ENCODE measurements around the gene LCOR.
"Not testable (repeated sequence)": the region's sequence is repeated elsewhere in the genome, so short reads cannot be mapped to it uniquely, and the experiment has no call there.

LCOR gene

DNA sequence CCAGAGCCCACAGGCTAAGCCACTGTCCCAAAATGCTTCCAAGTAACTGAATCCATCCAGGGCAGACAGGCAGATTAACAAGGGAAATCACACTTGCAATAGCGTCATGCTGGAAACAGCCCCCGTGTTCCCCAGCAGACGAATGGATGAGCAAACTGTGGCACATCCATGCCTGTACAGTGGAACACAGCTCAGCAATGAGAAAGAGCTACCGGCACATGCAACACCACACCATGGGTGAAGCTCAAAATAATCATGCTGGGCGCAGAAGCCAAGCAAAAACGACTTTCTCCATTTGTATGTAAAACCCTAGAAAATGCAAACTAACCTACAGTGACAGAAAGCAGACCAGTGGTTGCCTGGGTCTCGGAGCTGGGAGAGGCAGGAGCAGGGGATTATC, 200.5 kb downstream of the LCOR start:
- DNase-seq (ENCODE audit: low read depth) = no peak

DNA sequence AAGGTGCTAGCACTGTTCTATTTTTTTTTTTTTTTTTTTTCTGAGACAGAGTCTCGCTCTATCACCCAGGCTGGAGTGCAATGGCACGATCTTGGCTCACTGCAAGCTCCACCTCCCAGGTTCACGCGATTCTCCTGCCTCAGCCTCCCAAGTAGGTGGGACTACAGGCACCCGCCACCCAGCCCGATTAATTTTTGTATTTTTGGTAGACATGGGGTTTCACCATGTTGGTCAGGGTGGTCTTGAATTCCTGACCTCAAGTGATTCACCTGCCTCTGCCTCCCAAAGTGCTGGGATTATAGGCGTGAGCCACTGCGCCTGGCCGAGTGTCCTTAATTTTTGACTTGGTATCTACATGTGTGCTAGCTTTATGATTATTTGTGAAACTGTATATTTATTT, 201.7 kb downstream of the LCOR start:
- not testable (repeated sequence) for DNase-seq (ENCODE audit: low read depth)

DNA sequence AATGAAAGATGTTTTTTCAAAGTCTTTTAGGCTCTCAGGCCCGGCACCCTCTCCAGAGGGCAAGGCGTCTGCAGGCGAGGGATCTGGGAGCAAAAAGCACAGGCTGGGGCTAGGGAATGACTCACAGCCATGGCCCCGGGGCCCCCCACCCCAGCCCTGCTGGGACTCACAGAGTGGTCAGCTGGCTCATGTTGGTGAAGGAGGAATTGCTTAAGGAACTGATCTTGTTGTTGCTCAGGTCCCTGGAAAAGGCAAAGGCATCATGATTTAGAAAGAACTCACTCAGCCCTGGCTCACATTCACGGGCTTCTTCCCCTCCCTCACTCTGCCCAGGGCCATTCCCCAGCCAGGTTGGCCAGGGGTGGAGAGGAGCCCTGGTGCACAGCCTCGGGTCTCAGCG, 202.2 kb downstream of the LCOR start:
- no peak for DNase-seq (ENCODE audit: low read depth)

DNA sequence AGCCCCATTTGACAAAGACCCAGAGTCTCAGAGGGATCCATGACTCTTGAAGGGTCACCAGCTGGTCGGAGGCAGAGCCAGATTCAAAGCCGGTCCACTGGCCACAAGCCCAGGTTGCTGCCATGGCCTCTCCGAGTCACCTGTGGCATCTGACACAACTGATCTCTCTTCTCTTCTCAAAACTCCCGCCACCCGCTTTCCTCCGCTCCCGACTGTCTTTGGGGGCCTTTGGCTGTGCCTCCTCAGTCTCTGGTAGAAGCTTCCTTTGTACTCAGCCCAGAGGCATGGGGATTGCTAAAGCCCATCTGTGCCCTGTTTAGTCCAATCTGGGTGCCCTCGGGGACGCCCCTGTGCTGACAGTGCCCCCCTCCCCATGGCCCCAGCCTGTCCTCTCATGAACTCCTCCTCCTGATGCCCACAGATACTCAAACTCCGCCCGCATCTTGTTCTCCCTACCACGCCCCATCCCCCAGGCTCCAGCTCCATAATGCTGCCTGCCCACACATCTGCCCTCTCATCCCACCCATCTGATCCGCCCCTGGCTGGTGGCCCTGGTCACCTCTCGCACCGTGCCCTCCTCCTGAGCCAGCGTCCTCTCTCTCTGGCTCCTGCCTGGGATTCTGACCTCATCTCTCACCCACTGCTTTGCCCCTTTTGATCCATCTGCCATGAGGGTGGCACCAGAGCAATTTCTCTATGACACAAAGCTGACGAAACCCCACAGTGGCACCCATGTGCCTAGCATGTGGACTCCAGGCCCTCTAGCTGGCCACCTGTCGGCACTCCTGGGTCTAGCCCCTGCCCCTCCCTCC, 203.1 kb downstream of the LCOR start:
- DNase-seq (ENCODE audit: low read depth) = no peak

DNA sequence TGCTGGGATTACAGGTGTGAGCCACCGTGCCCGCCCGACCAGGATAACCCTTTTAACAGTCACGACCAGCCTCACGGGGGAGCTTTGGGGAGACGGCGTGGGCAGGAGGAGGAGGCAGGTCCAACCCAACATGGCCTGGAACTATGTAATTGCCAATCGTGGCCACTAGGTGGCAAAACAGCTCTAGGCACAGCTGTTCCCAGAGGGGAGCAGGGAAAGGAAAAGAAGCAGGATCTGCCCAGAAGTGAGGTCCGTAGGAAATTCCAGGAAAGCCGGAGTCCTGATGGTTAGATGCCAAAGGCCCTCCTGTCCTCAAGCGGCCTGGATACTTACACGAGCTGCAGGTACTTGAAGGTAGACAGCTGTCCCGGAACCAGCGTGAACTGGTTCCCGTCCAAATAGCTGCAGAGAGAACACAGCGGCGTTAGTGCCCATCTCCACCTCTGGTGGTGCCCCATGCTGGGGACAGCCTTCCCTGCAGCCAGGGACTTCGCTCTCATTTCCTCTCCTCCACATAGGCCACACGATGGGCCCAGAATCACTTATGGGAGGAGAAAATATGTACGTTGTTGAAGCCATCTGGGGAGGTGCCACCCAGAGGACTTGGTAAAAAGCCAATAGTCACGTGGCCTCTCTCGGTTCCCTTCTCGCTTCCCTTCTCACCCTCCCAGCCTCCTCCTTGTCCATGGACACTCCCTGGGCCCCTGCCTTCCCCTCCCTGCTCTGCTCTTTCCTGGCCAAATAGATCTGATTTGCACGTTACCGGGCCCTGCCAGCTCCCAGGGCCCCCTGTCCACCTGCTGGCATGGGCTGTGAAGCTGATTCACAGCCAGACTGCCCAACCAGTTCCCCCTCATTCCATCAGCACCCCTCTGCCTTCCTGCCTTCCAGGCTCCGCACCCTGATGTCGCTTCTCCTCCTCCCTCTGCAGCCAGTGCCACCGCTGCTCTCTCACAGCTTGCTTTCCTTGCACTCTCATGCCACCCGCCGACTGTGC, 205.6 kb downstream of the LCOR start:
- DNase-seq (ENCODE audit: low read depth) = peak; percentile 40

DNA sequence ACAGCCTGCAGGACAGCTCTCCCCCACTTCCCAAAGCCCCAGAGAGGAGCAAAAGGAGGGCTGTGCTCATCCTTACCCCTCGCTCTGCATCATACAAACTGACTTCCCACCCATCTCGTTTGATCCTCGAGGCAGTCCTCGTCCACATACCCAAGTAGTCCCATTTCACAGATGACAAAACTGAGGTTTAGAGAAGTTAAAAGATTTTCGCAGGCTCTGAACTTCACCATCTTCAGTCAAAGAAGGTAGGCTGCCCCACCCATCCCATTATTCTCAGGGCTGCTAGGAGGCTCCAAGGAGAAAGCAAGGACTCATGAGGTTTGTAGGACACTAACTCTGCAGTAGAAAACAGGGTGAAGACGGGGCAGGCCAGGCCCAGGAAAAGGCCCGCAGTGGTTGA, 206.6 kb downstream of the LCOR start:
- DNase-seq (ENCODE audit: low read depth) = no peak

DNA sequence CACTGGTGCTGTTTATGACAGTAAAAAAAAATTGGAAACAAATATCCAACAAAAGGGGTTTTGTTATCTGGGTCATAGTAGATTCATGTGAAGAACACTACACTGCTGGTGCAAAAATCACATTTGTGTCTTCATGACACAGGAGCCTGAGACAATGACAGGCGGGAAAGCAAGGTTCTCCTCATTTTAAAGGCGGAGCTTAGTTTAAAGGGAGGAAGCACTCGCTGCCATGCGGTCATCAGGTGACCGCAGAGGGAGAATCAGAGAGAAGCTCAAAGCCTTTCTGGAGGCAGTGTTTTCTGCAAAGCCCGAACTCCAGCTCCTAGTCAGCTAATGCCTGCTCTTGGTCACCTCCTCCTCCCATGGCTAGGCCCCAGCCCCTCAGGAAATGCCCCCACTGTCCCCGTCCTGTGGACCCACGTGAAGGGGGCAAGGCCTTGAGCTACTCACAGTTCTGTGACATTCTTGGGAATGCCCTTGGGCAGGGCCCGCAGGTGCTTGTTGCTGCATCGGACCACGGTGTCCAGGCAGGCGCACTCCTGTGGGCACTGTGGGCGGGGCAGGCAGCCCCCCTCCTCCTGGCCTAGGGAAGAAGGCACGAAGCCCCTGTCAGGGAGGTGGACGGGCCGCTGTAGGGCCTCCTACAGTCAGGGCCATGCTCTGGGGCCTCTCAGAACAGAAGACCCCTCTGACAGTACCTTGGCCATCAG, 207.6 kb downstream of the LCOR start:
- no peak for DNase-seq (ENCODE audit: low read depth)

DNA sequence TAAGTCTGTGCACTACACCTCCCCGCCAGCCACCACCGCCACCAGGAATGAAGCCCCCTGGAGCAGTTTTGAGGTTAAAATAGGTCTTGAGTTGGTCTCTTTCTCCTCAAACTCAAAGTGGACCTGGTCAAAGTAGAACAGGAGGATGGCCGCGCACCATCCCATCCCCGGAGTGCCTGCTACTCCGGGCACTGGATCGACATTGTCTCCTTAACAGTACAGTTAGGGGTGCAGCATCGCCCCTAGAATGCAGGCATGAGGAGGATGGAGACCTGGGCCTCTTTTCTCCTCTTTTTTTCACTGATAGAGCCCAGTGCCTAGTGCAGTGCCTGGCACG, 208.1 kb downstream of the LCOR start:
- no peak for DNase-seq (ENCODE audit: low read depth)

DNA sequence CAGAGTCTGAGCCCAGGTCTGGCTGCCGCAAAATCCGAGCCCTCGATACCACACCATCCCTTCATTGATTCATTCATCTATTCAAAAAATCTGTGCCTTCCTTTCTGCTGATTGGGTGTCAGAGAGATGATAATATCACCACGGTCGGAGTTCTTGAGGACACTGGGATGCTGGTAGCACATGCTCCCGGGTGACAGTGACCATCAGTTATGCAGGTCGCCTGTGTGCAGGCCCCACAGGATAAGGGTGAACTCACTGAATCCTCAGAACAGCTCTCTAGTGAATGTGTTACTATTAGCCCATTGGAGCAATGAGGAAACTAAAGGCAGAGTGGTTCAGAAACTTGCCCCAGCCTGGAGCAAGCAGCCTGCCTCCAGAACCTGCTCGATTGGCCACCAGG, 208.6 kb downstream of the LCOR start:
- no peak for DNase-seq (ENCODE audit: low read depth)

DNA sequence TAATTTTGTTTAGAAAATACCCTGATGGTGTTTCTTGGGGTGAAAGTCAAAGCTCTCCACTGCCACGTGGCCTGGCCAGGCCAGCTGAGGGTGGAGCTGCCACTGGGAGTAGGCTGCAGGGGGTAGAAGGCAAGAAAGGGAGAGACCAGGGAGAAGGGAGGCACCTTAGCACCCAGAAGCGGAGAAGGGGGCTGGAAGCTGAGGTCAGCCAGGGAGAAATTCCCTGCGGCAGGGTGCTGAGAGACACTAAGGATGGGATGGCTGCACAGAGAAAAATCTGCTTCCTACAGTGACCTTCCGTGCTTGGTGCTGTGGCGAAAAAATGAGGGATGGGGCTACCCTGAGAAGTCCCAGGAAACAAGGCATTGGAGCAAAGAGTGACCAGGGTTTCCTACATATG, 210.0 kb downstream of the LCOR start:
- DNase-seq (ENCODE audit: low read depth) = no peak

DNA sequence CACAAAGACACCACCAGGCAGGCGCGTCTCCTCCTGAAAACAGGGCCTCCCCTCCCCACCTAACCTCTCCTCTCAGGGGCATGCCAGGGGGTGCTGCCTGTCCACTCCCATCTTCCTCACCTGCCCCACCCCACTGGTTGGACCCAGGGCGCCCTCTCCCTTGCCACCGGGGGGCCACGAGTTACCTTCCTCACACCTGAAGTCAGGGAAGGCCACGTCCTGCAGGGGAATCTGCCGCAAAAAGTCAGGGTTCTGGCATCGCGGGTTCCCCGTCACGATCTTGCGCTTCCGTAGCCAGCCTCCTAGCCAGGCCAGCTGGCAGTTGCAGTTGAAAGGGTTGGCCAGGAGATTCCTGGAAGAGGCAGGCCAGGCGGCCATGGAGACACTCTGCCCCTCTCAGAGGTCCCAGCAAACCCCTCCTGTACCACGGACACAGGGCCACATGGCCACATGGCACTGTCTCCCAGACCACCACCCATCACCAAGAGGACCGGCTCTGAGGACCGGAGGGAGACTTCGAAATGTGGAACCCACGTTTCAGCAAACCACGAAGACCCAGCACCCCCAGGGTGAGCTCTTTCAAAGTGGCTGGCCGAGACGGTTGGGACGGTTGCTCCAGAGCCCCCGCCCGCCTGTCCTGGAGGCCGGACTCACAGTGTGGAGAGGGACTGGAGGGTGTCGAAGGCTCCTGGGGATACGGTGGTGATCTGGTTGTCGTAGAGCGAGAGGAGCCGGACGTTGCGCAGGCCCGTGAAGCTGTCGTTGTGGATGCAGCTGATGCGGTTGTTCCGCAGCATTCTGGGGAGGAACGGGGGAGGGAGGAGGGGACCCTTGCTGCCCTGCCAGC, 210.8 kb downstream of the LCOR start:
- no peak for DNase-seq (ENCODE audit: low read depth)

DNA sequence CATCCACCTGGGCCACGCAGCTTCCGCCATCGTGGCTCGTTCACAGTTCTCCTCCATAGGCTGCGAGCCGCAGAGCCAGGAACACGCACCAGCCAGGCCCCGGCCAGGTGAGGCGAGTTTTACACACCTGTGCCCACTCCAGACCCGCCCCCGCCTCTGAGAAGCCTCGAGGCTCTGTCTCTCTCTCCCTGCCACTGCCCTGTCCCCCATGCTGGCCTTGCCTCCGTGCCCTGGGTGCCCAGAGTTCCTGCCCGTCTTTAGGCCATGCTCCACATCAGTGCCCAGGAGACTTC, 211.4 kb downstream of the LCOR start:
- DNase-seq (ENCODE audit: low read depth) = no peak
